AG10803 (cell line): ENCODE measurements around the gene CBR3.

Experiments used
- DNase-seq: peaks from one replicate; pipeline ENCODE4 v3.0.0; 2010; ENCODE audit warnings: low read depth
- H3K4me3 ChIP-seq: 2 replicates; pipeline ENCODE4 v1.5.1; 2011; ENCODE audit warnings: mild to moderate bottlenecking, low read length, control low read depth
- TF ChIP-seq, protein P1 (sequence below): conservative IDR thresholded peaks from 2 replicates; pipeline ENCODE4 v1.5.1; 2011; ENCODE audit warnings: mild to moderate bottlenecking, low read length, control low read depth, inconsistent platforms

Gene CBR3

DNA sequence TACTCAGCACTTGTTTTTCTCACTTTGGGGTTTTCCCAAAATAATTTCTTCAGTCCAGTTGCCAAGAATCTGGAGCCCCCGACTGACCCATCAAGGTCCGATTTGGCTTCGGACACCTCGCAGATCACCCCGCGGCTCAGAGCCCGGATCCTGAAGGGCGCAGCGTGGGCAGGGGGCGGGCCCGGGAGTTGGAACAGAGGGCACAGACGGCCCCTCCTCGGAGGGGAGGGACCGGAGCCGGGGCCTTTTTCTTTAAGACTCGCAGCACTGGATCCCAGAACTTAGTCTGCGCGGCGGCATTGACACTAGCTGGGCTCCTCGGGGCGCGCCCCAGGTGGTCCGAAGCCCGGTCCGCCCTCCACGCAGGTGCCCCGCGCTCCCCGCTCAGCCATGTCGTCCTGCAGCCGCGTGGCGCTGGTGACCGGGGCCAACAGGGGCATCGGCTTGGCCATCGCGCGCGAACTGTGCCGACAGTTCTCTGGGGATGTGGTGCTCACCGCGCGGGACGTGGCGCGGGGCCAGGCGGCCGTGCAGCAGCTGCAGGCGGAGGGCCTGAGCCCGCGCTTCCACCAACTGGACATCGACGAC lies at the start of gene CBR3:
Gene CBR3, plus strand, starts transcription at position 277 of the 588 bp plus-strand sequence. Its CDS starts 114 bp downstream, at position 391.
- H3K4me3 ChIP-seq = peak within 1 kb of the TSS; percentile 77
- TF ChIP-seq, protein P1, sequence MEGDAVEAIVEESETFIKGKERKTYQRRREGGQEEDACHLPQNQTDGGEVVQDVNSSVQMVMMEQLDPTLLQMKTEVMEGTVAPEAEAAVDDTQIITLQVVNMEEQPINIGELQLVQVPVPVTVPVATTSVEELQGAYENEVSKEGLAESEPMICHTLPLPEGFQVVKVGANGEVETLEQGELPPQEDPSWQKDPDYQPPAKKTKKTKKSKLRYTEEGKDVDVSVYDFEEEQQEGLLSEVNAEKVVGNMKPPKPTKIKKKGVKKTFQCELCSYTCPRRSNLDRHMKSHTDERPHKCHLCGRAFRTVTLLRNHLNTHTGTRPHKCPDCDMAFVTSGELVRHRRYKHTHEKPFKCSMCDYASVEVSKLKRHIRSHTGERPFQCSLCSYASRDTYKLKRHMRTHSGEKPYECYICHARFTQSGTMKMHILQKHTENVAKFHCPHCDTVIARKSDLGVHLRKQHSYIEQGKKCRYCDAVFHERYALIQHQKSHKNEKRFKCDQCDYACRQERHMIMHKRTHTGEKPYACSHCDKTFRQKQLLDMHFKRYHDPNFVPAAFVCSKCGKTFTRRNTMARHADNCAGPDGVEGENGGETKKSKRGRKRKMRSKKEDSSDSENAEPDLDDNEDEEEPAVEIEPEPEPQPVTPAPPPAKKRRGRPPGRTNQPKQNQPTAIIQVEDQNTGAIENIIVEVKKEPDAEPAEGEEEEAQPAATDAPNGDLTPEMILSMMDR = no peak
- peak; percentile 39 for DNase-seq

DNA sequence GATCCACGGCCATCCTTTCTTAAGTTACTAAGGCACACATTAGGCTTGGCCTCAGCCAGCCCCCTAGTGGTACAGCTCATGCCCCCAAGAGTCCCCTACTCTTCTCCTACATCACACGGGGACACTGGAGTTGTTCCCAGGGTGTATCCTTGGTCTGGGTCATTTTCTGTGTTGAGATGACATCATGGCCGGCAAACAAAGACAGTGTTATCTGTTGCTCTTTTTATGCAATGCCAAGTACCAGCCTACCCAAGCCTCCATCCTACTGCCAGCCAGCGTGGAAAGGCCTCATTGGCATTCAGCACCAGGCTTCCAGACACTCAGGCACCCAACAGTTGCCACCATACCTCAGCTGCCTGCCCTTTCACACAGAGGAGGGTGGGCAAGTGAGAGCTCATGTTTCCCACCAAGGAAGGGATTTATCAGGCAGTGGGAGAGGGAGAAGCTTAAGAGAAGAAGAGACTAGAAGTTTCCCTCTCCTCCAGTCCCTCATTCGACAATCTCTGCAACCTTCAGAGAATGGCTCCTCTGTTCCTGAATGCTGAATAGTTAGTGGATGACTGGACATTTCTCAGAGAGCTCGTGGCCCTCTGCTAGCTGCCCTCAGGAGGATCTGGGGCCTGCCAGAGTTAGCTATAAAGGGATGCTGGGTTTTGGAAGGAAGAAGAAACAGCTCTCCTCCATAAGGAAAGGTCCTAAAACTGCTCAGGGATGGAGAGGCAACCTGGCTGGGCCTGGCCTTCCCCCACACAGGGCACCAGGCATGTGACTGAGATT lies 47.3 kb upstream of the CBR3 start:
- TF ChIP-seq, protein P1 = no peak
- DNase-seq = no peak
- no peak overlapping the region for H3K4me3 ChIP-seq

DNA sequence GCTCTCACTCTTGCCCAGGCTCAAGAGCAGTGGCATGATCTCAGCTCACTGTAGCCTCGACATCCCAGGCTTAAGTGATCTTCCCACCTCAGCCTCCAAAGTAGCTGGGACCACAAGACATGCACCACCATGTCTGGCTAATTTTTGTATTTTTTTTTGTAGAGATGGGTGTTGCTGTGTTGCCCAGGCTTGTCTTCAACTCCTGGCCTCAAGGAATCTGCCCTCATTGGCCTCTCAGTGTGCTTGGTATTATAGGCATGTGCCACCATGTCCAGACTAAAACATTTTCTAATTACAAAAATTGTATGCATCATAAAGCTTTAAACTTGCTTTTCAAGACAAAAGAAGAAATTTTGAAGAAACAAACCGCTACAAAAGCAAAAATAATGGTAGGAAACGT lies 44.9 kb upstream of the CBR3 start:
- no peak for DNase-seq
- H3K4me3 ChIP-seq = no peak overlapping the region
- TF ChIP-seq, protein P1 = no peak

DNA sequence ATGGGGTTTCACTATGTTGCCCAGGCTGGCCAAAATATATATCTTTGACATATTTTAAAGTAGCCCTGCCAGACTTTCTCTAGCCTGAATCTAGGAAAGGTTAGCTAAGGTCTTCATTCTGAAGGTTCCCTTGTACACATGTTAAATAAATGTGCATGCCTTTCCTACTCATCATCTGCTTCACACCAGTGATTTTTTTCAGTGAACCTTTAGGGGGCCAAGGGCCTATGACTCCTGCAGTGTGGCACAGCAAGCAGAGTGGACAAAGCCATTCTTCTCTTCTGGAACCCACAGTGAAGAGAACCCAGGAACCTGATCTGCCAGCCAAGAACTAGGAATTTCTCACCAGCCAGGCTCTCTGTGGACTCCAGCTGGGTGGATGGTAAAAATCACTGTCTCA lies 42.2 kb upstream of the CBR3 start:
- no peak for DNase-seq
- TF ChIP-seq, protein P1 = no peak
- no peak overlapping the region for H3K4me3 ChIP-seq

DNA sequence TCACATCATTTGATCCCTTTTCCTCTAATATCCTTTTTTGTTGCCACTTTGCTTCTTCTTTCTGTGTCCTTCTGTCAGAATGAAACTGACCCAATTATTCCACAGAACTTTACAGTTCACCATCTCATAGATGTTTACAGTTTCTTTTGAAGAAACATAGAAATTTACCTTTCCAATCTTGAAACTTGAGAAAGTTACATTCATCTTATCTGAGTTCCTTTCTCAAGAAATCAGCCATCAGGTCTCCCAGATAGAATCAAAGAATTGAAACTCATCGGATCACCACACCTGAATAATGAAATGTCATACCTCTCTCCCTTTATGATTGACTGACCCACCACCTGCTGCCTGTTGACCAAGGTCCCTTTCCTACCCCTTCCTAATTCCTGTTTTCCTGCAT lies 41.4 kb upstream of the CBR3 start:
- TF ChIP-seq, protein P1 = no peak
- DNase-seq = no peak
- H3K4me3 ChIP-seq = no peak overlapping the region

DNA sequence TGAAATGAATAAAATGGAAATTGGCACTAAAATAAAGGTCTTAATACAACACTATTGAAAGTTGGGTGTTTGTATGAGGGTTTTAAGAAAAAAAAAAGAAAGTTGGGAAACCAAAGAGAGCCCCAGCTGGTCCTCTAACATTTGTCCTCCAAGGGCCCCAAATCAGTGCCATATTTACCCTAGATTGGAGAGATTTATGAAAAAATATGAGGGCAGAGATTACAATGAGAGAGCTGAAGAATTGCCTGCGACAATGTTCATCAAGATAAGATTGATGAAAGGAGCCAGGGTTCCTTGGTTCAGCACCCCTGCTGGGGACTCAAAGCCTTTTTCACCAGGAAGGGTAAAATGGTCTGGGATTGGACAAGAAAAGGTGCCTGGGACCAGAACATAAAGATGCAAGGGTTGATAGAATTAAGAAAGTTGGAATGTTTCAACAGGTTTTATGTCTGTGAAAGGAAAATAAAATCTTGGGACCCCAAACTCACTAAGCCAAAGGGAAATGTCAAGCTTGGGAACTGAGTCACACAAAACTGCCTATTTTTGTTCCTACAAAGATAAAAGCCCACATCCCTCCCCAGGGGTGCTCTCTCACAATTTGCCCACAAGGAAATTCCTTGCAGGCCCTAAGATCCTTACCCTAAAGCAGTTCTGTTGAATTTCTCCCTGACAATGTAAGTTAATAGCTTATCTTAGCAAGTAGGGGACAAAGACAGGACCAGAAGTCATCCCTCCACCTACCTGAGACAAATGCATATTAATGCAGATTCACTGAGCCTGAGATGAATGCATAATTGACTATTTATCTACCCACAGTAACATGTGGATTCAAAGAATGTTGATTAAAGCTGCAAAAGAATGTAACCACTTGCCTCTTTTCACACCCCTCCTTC lies 38.2 kb upstream of the CBR3 start:
- TF ChIP-seq, protein P1 = no peak
- no peak for DNase-seq
- H3K4me3 ChIP-seq = no peak overlapping the region
